ENCODE results near the gene SH3PXD2A.
"Not testable (repeated sequence)": the region's sequence is repeated elsewhere in the genome, so short reads cannot be mapped to it uniquely, and the experiment has no call there.

SH3PXD2A gene

GRCh38 chr10:103789161-103789560 is 66.2 kb downstream of the SH3PXD2A start:
- DNase-seq = no peak

- DNase-seq = no peak
Observed at GRCh38 chr10:103787331-103787730, 68.0 kb downstream of the SH3PXD2A start.

- no peak for DNase-seq
Observed at GRCh38 chr10:103786020-103786419, 69.4 kb downstream of the SH3PXD2A start.

- no peak for DNase-seq
Observed at GRCh38 chr10:103784723-103785418, 70.5 kb downstream of the SH3PXD2A start.

- DNase-seq = no peak
Observed at GRCh38 chr10:103784089-103784488, 71.3 kb downstream of the SH3PXD2A start.

- no peak for DNase-seq
Observed at GRCh38 chr10:103783681-103784080, 71.7 kb downstream of the SH3PXD2A start.

- DNase-seq = no peak
Observed at GRCh38 chr10:103781329-103782061, 73.9 kb downstream of the SH3PXD2A start.

GRCh38 chr10:103780242-103781149 is 74.9 kb downstream of the SH3PXD2A start:
- no peak for DNase-seq

GRCh38 chr10:103778358-103779139 is 76.8 kb downstream of the SH3PXD2A start:
- no peak for DNase-seq

- DNase-seq = no peak
Observed at GRCh38 chr10:103776878-103777591, 78.3 kb downstream of the SH3PXD2A start.

- DNase-seq = no peak
Observed at GRCh38 chr10:103775776-103776175, 79.6 kb downstream of the SH3PXD2A start.

GRCh38 chr10:103772846-103773245 is 82.5 kb downstream of the SH3PXD2A start:
- not testable (repeated sequence) for DNase-seq

- no peak for DNase-seq
Observed at GRCh38 chr10:103772096-103772845, 83.1 kb downstream of the SH3PXD2A start.

- no peak for DNase-seq
Observed at GRCh38 chr10:103770139-103770538, 85.2 kb downstream of the SH3PXD2A start.

GRCh38 chr10:103769176-103769575 is 86.2 kb downstream of the SH3PXD2A start:
- no peak for DNase-seq

GRCh38 chr10:103768345-103768744 is 87.0 kb downstream of the SH3PXD2A start:
- DNase-seq = no peak

GRCh38 chr10:103767756-103768155 is 87.6 kb downstream of the SH3PXD2A start:
- DNase-seq = no peak

GRCh38 chr10:103766751-103767505 is 88.4 kb downstream of the SH3PXD2A start:
- no peak for DNase-seq

GRCh38 chr10:103765981-103766380 is 89.4 kb downstream of the SH3PXD2A start:
- DNase-seq = no peak

GRCh38 chr10:103765168-103765567 is 90.2 kb downstream of the SH3PXD2A start:
- no peak for DNase-seq
